HG02852 (cell line): Measurements from ENCODE around the gene VWA1.
"Not testable (repeated sequence)": the region's sequence is repeated elsewhere in the genome, so short reads cannot be mapped to it uniquely, and the experiment has no call there.

ENCODE experiments used
- ATAC-seq: cut with Tn5 transposase; IDR thresholded peaks from one replicate; pipeline ENCODE4 v1.9.1; 2021; ENCODE audit warnings: mild to moderate bottlenecking, moderate library complexity; ENCODE audit not compliant: unreplicated experiment

VWA1 gene

DNA sequence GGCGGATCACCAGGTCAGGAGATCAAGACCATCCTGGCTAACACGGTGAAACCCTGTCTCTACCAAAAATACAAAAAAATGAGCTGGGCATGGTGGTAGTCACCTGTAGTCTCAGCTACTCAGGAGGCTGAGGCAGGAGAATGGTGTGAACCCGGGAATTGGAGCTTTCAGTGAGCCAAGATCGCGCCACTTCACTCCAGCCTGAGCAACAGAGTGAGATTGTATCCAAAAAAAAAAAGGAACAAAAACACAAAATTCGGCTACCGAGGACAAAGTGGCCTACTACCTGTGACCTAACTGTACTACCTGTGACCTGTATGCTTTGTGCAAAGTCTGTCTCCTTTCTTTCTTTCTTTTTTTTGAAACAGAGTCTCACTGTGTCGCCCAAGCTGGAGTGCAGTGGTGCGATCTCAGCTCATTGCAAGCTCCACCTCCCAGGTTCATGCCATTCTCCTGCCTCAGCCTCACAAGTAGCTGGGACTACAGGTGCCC, 32.5 kb upstream of the VWA1 start:
- not testable (repeated sequence) for ATAC-seq

DNA sequence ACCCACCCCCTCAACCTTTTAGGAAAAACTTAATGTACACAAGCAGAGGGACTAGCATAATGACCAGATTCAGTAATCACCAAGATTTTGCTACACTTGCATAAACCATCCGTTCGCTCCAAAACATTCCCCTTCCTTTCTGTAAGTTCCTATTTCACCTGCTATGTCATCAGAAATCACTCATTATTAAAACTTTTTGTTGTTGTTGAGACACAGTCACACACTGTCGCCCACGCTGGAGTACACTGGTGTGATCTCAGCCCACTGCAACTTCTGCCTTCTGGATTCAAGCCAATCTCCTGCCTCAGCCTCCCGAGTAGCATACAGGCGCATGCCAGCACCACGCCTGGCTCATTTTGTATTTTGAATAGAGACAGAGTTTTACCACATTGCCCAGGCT, 31.8 kb upstream of the VWA1 start:
- ATAC-seq: no peak

DNA sequence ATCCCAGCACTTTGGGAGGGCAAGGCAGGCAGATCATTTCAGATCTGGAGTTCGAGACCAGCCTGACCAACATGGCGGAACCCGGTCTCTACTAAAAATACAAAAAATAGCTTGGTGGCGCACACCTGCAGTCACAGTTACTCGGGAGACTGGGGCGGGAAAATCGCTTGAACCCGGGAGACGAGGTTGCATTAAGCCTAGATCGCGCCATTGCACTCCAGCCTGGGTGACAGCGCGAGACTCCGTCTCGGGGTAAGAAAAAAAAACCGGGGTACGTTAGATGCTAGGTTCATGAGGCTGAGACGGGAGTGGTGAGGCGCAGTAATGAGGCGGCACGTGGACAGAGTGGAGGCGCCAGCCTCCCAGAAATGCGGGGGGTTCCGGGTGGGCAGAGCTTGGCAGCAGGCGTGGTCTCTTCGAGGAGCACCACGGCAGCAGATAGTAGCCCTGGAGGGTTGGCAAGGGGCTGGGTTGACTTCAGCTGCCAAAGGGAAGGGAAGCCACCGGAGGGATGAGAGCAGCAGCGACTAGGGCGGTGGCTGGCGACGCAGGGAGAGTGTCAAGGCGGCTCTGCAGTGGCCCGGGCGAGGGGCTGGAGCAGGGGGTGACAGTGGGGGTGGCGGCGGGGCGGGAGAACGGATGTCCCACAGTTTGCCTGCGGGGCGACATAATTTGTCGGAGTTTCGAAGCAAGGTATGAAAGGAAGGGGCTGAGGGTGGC, 29.2 kb upstream of the VWA1 start:
- ATAC-seq: no peak

DNA sequence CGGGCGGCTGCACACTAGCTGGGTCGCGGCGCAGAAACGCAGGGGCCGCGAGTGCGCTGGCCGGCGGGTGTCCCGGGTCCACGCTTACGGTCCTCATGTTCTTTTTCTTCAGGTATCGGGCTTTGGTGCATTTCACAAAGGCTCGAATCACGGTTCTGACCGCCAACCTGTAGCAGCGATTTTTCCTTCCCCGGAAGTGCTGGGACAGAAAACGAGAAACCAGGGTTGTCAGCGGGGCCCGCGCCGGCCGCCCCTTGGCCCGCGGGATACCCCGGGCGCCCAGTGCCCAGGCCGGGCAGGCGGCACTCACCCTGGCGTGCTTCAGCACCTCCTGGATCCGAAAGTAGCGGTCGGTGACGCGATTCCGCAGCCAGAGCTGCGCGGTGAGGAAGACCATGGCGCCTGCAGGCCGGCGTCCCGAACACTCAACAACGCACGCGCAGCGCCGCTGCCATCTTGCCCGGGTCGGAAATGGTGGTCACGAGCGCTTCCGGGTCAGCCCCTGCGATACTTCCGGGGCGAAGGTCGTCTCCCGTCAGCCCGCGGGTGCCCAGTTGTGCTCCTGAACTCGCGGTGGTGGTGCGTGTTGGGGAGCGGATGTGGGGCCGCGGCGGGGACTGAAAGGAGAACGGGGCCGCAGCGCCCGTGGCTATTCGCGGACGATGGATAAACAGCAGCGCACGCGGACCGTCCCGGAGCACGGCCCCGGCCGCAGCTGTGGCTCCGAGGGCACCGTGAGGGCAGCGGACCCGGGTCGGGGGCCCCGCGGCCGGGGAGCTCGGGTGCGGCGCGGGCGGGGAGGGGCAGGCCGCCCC, 28.5 kb upstream of the VWA1 start, which contains the start of gene MRPL20:
TSS of gene MRPL20 (minus strand) at position 473 of the 815 bp plus-strand sequence. CDS start at position 397, 76 bp downstream.
- peak; percentile 84 for ATAC-seq

DNA sequence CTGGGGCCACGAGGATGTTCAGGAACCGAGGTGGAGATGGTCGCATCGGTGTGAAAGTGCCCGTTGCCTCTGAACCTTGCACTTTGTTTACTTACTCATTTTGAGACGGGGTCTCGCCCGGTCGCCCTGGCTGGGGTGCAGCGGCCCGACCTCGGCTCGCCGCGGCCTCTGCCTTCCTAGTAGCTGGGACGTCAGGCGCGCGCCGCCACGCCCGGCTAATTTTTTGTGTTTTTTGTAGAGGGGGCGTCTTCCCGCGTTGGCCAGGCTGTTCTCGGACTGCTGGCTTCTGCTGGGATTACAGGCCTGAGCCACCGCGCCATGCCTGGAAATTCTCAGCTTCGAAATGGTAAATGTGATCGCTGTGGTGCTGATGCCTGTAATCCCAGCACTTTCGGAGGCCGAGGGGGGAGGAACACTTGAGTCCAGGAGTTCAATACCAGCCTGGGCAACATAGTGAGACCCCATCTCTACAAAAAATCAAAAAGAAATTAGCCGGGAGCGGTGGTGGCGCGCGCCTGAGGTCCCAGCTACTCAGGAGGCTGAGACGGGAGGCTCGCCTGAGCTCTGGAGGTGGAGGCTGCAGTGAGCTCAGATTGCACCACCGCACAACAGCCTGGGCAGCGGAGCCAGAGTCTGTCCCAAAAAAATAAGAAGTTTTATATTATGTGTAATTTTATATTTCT, 27.7 kb upstream of the VWA1 start:
- peak; percentile 25 for ATAC-seq

DNA sequence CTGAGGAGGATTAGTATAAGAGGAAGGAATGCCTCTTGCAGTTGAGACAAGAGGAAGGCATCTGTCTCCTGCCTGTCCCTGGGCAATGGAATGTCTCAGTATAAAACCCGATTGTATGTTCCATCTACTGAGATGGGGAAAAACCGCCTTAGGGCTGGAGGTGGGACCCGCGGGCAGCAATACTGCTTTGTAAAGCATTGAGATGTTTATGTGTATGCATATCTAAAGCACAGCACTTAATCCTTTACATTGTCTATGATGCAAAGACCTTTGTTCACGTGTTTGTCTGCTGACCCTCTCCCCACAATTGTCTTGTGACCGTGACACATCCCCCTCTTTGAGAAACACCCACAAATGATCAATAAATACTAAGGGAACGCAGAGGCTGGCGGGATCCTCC, 25.3 kb upstream of the VWA1 start:
- ATAC-seq: not testable (repeated sequence)

DNA sequence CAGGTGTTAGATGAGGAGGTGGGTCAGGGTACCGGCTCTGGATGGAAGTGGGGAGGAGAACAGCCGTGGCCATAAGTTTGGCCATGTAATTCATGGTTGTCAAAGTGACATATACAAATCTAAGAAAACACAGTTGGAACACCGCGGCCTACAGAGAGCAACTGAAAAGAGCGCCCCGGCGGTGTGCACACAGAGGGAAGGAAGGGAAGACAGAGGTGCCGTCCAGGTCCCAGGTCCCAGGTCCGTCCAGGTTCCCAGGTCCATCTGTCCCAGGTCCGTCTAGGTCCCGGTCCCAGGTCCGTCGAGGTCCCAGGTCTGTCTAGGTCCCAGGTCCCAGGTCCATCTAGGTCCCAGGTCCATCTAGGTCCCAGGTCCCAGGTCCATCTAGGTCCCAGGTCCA, 23.9 kb upstream of the VWA1 start:
- ATAC-seq: no peak

DNA sequence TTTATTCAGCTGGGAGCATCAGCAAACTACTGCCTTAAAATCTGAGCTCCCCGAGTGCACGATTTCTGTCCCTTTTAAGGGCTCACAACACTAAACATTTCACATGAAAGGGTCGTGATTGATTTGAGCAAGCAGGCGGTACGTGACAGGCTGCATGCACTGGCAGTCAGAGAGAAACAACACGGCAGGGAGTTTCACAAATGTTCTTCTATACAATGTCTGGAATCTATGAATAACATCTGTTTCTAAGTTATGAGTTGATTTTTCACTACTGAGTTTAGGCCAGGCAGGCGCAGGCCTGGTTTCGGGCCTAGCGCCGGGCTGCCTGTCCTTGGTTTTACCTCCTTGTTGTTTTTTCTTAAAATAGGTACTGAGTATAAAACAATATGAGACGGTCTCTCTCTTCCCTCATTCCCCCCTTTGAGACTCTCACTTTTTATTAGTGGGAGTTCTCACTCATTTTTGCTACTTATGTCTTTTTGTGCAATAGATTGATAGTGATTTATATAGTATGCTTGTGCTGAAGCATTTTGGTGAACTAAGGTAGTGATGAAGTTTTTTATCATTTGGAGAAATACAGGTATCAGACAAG, 23.1 kb upstream of the VWA1 start:
- ATAC-seq: not testable (repeated sequence)

DNA sequence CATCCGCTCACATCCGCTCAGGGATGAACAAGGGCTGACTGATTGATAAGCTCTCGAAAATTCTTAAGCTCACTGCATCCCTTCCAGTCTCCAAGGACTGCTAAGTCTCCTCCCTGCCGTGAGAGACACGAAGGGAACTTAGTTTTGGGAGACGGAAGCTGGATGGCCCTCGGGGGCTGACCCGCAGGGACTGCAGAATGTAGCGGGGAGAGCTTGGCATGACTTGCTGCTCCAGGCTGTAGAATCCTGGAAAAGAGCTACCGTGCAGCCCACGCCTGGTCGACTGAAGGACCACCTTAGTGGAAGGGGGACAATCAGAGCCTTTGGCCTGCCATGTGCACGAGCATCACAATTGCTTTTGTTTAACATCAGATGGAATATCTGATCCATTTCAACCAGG, 19.7 kb upstream of the VWA1 start:
- ATAC-seq: no peak

DNA sequence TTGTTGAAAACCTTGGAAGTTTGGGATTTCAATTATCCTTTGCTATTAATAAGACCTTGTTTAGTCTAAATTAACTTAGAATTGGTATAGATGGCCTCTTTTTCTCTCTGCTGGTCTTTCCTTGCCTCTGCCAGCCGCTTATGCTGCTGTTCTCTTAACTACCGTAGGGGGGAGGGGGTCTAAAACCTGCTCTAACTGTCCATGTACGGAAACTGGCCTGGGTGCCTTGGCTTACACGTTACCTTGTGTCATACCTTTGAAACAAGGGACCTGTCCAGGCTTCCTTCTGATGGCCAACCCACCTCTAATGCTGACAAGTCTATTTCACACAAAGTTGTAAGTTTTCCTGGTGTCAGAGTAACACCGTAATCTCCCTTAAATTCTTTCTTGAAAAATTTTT, 18.1 kb upstream of the VWA1 start:
- ATAC-seq: not testable (repeated sequence)

DNA sequence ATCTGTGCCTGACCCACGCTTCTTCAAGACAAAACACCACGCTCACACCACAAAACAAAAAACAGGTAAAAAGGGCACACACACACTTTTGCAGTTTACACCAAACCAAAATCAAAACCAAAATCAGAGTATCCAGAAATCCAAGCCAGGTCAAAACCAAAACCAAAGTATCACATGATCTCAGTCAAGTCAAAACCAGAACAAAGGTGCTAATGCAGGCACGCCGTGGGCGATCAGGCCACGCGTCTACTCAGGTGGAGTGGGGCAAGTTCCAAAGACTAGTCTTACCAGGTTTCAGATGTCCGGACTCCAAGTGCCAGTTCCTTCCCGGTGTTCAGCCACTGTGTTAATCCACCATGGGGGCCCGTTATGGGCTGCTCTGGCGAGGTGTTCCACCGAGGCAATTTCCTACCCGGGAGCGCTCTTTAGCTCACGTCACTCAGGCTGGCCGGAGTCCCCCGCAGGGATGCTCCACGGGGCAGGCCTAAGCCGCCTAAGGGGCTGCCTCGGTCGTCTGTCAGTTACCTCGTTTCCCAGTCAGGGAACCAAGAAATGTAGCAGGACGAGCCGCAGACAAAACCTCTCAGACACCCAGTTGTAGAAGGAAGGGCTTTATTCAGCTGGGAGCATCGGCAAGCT, 17.5 kb upstream of the VWA1 start:
- not testable (repeated sequence) for ATAC-seq

DNA sequence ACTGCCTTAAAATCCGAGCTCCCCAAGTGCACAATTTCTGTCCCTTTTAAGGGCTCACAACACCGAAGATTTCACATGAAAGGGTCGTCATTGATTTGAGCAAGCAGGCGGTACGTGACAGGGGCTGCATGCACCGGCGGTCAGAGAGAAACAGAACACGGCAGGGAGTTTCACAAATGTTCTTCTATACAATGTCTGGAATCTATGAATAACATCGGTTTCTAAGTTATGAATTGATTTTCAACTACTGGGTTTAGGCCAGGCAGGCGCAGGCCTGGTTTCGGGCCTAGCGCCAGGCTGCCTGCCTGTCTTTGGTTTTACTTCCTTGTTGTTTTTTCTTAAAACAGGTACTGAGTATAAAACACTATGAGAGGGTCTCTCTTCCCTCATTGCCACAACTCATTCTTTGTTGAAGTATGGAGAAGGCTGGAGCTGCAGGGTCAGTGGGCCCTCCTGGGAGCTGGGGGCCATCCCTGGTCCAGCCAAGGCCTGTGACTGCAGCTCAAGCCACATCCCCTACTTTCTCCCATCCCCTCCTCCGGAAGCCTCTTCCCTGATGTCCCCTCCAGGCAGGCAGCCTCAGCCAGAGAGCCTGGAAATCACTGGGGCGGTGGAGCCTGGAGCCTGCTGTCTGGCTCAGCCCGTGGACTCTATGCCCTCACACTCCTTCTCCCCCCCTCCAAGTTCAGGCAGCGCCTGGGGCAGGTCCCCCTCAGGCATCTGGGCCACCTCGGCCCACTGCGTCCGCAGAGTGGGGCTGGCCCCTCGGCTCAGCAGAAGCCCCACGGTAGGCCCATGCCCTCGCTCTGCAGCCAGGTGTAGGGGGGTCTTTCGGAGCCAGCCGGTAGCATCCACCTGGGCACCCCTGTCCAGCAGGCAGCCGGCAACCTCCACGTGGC, 16.8 kb upstream of the VWA1 start:
- ATAC-seq: no peak

DNA sequence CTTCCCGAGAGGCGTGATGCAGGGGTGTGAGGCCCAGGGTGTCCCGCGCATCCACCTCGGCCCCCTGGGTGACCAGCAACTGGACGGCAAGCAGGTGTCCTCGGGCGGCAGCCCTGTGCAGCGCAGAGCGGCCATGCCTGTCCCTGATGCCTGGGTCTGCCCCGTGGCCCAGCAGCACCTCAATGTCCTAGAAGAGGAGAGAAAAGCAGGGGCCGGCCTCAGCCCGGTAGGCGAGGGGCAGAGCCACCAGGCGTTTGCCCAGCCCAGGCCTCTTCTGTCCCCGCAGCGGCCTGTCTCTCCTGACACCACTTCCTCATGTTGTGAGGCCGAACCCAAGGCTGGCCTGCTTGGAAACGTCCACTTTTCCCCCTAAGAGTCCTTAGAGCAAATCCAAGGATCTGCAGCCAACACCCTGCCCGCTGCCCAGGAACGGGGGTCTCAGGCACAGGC, 16.1 kb upstream of the VWA1 start:
- no peak for ATAC-seq

DNA sequence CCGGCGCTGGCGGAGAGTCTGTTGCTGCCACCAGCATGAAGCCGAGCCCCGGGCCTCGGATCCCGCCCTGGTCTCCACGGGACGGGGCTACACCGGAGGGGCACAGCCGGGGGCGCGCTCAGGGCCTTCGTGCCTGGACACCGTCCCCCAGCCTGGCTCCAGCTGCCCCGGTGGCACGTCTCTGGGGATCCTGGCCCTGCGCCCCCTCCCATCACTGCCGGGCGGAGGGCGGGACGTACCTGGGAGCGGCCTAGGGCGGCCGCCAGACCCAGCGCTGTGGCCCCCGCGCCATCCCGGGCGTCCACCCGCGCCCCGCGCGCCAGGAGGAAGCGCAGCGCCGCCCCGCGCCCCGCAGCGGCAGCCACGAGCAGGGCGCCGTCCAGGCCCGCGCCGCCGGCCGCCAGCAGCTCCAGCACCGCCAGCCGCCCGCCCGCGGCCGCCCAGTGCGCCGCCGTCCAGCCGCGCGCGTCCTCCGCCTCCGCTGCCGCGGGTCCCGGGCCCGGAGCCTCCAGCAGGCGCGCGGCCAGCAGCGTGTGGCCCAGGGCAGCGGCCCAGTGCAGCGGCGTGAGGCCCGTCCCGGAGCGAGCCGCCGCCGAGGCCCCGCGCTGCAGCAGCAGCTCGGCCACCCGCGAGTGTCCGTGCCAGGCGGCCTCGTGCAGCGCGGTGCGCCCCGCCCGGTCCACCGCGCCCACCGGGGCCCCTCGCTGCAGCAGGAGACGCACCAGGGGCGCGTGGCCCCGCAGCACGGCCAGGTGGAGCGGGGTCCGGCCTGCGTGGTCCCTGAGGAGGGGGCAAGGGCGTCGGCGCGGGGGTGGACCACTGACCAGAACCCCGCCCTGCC, 15.5 kb upstream of the VWA1 start:
- no peak for ATAC-seq

DNA sequence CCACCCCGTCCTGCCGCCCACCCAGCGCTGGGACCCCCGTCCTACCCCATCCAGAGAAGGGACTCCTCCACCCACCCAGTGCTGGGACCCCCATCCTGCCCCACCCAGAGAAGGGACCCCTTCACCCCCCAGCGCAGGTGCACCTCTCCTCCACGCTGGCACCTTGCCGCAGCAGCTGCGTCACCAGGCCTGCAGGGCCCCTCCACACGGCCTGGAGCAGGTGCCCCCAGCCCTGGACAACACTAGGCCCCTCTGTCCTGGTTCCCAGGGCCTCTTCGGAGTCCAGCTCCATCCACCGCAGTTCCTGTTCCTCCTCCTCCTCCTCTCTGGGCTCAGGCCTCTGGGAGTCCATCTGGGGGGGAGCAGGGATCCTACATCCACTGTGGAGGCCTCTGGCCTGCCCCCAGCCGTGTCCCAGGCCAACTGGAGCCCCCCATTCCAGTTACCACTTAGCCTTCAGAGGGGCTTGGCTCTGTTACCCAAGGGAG, 14.8 kb upstream of the VWA1 start:
- ATAC-seq: no peak

DNA sequence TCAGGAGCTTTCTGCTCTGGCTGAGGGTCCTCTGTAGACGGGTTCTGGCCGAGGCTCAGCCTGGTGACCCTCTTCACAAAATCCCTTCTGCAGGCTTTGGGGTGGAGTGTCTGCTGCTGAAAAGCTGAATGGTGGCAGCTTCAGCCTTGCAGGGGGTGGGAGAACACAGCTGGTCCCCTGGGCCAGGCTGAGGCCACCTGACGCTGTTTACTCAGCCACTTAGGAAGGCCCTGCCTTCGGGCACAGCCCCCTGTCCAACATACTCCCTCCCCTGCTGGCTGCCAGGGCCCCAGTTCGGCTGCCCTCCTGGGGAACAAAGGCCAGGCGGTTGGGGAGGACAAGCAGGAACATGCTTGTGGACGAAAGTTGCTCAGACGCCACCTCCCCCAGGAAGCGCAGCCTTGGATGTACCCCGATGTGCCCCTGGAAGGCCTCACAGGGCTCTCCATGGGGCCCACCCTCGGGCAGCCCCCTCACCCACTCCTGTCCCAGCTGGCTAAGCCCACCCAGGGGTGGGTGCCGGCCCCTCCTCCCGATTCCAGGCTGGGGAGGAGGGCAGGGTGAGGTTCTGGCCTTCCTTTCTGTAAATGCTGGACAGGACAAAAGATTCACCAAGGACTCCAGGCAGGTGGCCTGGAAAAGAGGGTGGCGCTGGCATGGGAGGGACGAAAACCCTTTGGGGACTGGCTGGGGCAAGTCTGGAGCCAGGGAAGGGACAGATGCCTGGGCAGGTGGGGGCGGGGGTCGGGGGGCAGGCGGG, 14.2 kb upstream of the VWA1 start, which contains the start of gene ANKRD65:
TSS of gene ANKRD65 (minus strand) at position 130 of the 760 bp plus-strand sequence. CDS start 271 bp downstream, outside the sequence.
- no peak for ATAC-seq

DNA sequence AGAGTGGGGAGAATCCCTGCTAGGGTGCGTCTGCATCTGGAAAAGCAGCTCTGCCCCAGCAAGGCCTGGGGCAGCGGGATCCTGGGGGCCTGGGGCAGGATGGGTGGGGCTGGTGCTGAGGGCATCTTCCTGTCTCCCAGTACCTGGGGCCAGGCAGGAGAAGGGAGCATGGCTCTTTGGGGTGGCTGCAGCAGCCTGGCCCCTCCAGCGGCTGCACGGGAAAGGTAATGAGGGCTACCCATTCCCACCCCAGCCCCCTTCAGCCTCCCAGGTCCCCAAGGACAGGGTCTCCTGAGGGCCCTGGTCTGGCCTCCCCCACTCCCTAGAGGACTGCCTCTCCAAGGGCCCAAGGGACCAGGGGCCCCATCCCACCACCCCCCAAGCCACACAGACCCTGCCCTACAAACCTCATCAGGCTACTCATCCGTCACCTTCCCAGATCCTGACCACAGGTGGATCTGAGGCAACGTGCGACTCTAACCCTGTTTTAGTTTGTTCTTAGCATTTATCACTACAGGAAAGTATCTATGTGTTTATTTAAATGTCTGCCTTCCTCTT, 13.5 kb upstream of the VWA1 start:
- ATAC-seq: no peak
